NT2/D1 (cell line): ENCODE data around the gene SSTR4.

Experiments used
- DNase-seq: peaks from one replicate; pipeline ENCODE4 v3.0.0-alpha.2; 2011; ENCODE audit warnings: low read depth, low spot score
- H3K27me3 ChIP-seq: 2 replicates; pipeline ENCODE4 v1.6.0; 2011; ENCODE audit warnings: mild to moderate bottlenecking; ENCODE audit not compliant: insufficient read length, insufficient read depth
- H3K36me3 ChIP-seq: 2 replicates; pipeline ENCODE4 v1.6.1; 2011; ENCODE audit warnings: mild to moderate bottlenecking, low read length, mixed read lengths; ENCODE audit not compliant: insufficient read depth, insufficient read length
- H3K4me1 ChIP-seq: 2 replicates; pipeline ENCODE4 v1.5.1; 2011; ENCODE audit not compliant: insufficient read depth, insufficient read length
- H3K4me3 ChIP-seq: 2 replicates; pipeline ENCODE4 v1.5.1; 2011; ENCODE audit warnings: low read depth; ENCODE audit not compliant: insufficient read length
- H3K9ac ChIP-seq: 2 replicates; pipeline ENCODE4 v1.6.0; 2011; ENCODE audit warnings: low read depth; ENCODE audit not compliant: insufficient read length
- H3K9me3 ChIP-seq: 2 replicates; pipeline ENCODE4 v1.5.1; 2011; ENCODE audit warnings: mild to moderate bottlenecking, low read length; ENCODE audit not compliant: insufficient read depth
- SUZ12 ChIP-seq: IDR thresholded peaks from 2 replicates; pipeline ENCODE4 v1.6.1; 2011; ENCODE audit not compliant: insufficient read length, insufficient read depth; ENCODE audit errors: extremely low read depth
- YY1 ChIP-seq: IDR thresholded peaks from 2 replicates; pipeline ENCODE4 v1.6.1; 2011; ENCODE audit not compliant: insufficient read length, insufficient read depth
- ZNF274 ChIP-seq: IDR thresholded peaks from 2 replicates; pipeline ENCODE4 v1.6.1; 2011; ENCODE audit warnings: mild to moderate bottlenecking, low read depth, low read length

Gene SSTR4

GRCh38 chr20:23008667-23009066, 26.4 kb upstream of the SSTR4 start:
- Histone ChIP-seq H3K4me1 (no peaks in the 10 kb centered on the region), H3K27me3 (no peaks in the 10 kb centered on the region), H3K9me3 (no peaks in the 10 kb centered on the region), H3K4me3 (no peak overlapping the region), H3K9ac (no peak overlapping the region), H3K36me3 (no peaks in the 10 kb centered on the region)
- DNase-seq = no peak
- TF ChIP-seq SUZ12 (no peak), YY1 (no peak), ZNF274 (no peak)

GRCh38 chr20:23009636-23010035, 25.5 kb upstream of the SSTR4 start:
- no peaks in the 10 kb centered on the region for H3K9me3 ChIP-seq
- no peak overlapping the region for H3K9ac ChIP-seq
- H3K4me3 ChIP-seq = no peak overlapping the region
- DNase-seq = no peak
- no peaks in the 10 kb centered on the region for H3K27me3 ChIP-seq
- no peak for TF ChIP-seq ZNF274
- TF ChIP-seq YY1 = no peak
- no peak for TF ChIP-seq SUZ12
- no peaks in the 10 kb centered on the region for H3K4me1 ChIP-seq
- H3K36me3 ChIP-seq = no peaks in the 10 kb centered on the region

- no peaks in the 10 kb centered on the region for H3K4me1 ChIP-seq
- H3K9me3 ChIP-seq = no peaks in the 10 kb centered on the region; the same call in 1 of the 2 replicates
- TF ChIP-seq ZNF274 (no peak), YY1 (no peak), SUZ12 (no peak)
- H3K9ac ChIP-seq = no peak overlapping the region
- no peak overlapping the region for H3K4me3 ChIP-seq
- H3K27me3 ChIP-seq = no peaks in the 10 kb centered on the region
- no peak for DNase-seq
- no peaks in the 10 kb centered on the region for H3K36me3 ChIP-seq
These were observed 25.0 kb upstream of the SSTR4 start for GRCh38 chr20:23010096-23010495.

- Histone ChIP-seq H3K4me3 (no peak overlapping the region), H3K27me3 (no peaks in the 10 kb centered on the region), H3K36me3 (no peaks in the 10 kb centered on the region), H3K4me1 (no peaks in the 10 kb centered on the region), H3K9ac (no peak overlapping the region), H3K9me3 (no peaks in the 10 kb centered on the region; the same call in 1 of the 2 replicates)
- DNase-seq = no peak
- TF ChIP-seq SUZ12 (no peak), ZNF274 (no peak), YY1 (no peak)
These were observed 23.9 kb upstream of the SSTR4 start for GRCh38 chr20:23011008-23011721.

- H3K36me3 ChIP-seq = no peaks in the 10 kb centered on the region
- TF ChIP-seq YY1 (no peak), SUZ12 (no peak), ZNF274 (no peak)
- no peak overlapping the region for H3K9ac ChIP-seq
- H3K9me3 ChIP-seq = no peaks in the 10 kb centered on the region; the same call in 1 of the 2 replicates
- no peak for DNase-seq
- no peak overlapping the region for H3K4me3 ChIP-seq
- no peaks in the 10 kb centered on the region for H3K4me1 ChIP-seq
- H3K27me3 ChIP-seq = no peaks in the 10 kb centered on the region
These were observed 21.7 kb upstream of the SSTR4 start for GRCh38 chr20:23013429-23013828.

GRCh38 chr20:23017516-23017915, 17.6 kb upstream of the SSTR4 start:
- Histone ChIP-seq H3K9ac (no peak overlapping the region), H3K4me1 (no peaks in the 10 kb centered on the region), H3K27me3 (no peaks in the 10 kb centered on the region), H3K4me3 (no peak overlapping the region), H3K9me3 (no peaks in the 10 kb centered on the region; the same call in 1 of the 2 replicates), H3K36me3 (no peaks in the 10 kb centered on the region)
- no peak for DNase-seq
- no peak for TF ChIP-seq YY1
- no peak for TF ChIP-seq SUZ12
- no peak for TF ChIP-seq ZNF274

GRCh38 chr20:23018432-23018831, 16.7 kb upstream of the SSTR4 start:
- TF ChIP-seq YY1 (no peak), SUZ12 (no peak), ZNF274 (no peak)
- Histone ChIP-seq H3K4me3 (no peak overlapping the region), H3K9me3 (no peaks in the 10 kb centered on the region; the same call in 1 of the 2 replicates), H3K36me3 (no peaks in the 10 kb centered on the region), H3K4me1 (no peaks in the 10 kb centered on the region), H3K27me3 (no peaks in the 10 kb centered on the region), H3K9ac (no peak overlapping the region)
- DNase-seq = no peak
